BE2C (cell line): ENCODE results near the gene FXYD4.
A peak's percentile ranks its signal among the peaks of the same experiment; 100 is the strongest.
"Not testable (repeated sequence)": the region's sequence is repeated elsewhere in the genome, so short reads cannot be mapped to it uniquely, and the experiment has no call there.

Experiments
- DNase-seq: peaks from one replicate; pipeline ENCODE4 v3.0.0-alpha.2; 2020
- H3K27me3 ChIP-seq: fragments of 250-450 bp; sonication (Bioruptor Pico); 2 replicates; pipeline ENCODE4 v1.5.1; 2020; ENCODE audit warnings: mild to moderate bottlenecking
- H3K36me3 ChIP-seq: fragments of 250-450 bp; sonication (Bioruptor Pico); 2 replicates; pipeline ENCODE4 v1.5.1; 2020; ENCODE audit warnings: mild to moderate bottlenecking
- H3K4me1 ChIP-seq: fragments of 250-450 bp; sonication (Bioruptor Pico); 2 replicates; pipeline ENCODE4 v1.5.1; 2020
- H3K4me3 ChIP-seq: 2 replicates; pipeline ENCODE4 v1.5.1; 2011; ENCODE audit warnings: low read depth, low read length
- H3K9me3 ChIP-seq: fragments of 250-450 bp; sonication (Bioruptor Pico); 2 replicates; pipeline ENCODE4 v1.5.1; 2020
- TF ChIP-seq, protein P1 (sequence below): IDR thresholded peaks from 2 replicates; pipeline ENCODE4 v1.5.1; 2012; ENCODE audit warnings: mild to moderate bottlenecking, low read depth, low read length

Gene FXYD4

GRCh38 chr10:43421201-43421507 lies 49.7 kb downstream of the FXYD4 start:
- peak overlapping the region; percentile 57 for H3K4me3 ChIP-seq
- H3K27me3 ChIP-seq = no peaks in the 10 kb centered on the region
- DNase-seq = no peak
- no peaks in the 10 kb centered on the region for H3K9me3 ChIP-seq
- no peaks in the 10 kb centered on the region for H3K36me3 ChIP-seq
- H3K4me1 ChIP-seq = no peaks in the 10 kb centered on the region
- TF ChIP-seq, protein P1, sequence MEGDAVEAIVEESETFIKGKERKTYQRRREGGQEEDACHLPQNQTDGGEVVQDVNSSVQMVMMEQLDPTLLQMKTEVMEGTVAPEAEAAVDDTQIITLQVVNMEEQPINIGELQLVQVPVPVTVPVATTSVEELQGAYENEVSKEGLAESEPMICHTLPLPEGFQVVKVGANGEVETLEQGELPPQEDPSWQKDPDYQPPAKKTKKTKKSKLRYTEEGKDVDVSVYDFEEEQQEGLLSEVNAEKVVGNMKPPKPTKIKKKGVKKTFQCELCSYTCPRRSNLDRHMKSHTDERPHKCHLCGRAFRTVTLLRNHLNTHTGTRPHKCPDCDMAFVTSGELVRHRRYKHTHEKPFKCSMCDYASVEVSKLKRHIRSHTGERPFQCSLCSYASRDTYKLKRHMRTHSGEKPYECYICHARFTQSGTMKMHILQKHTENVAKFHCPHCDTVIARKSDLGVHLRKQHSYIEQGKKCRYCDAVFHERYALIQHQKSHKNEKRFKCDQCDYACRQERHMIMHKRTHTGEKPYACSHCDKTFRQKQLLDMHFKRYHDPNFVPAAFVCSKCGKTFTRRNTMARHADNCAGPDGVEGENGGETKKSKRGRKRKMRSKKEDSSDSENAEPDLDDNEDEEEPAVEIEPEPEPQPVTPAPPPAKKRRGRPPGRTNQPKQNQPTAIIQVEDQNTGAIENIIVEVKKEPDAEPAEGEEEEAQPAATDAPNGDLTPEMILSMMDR = no peak

DNA sequence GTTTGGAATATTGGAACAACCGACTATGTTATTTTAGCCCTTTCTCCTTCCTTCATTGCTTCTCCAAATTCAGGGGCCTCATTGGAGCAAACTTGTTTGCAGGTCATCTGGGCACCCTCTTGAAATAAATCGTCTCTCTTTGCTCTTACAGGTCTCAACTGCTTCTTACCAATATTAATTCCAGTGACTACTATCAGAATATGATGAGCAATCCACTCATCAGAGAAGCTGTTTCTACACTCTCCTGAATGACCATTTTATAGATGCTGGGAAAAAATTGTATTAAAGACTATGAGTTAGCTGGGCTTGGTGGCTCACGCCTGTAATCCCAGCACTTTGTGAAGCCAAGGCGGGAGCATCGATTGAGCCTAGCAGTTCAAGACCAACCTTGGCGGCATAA lies 50.1 kb downstream of the FXYD4 start:
- no peak for DNase-seq
- TF ChIP-seq, protein P1 = no peak
- H3K36me3 ChIP-seq = no peaks in the 10 kb centered on the region
- no peaks in the 10 kb centered on the region for H3K27me3 ChIP-seq
- no peaks in the 10 kb centered on the region for H3K9me3 ChIP-seq
- peak overlapping the region; percentile 57 for H3K4me3 ChIP-seq
- H3K4me1 ChIP-seq = no peaks in the 10 kb centered on the region

DNA sequence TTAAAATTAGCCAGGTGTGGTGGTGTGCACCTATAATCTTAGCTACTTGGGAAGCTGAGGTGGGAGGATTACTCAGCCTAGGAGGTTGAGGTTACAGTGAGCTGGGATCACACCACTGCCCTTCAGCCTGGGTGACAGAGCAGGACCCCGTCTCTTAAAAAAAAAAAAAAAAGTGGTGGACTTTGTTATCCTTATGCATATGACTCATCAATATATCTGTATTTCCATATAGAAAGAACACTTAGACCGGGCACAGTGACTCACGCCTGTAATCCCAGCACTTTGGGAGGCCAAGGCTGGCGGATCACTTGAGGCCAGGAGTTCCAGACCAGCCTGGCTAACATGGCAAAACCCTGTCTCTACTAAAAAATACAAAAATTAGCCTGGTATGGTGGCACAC lies 50.5 kb downstream of the FXYD4 start:
- not testable (repeated sequence) for H3K4me1 ChIP-seq, H3K36me3 ChIP-seq, H3K9me3 ChIP-seq, DNase-seq, H3K27me3 ChIP-seq, H3K4me3 ChIP-seq

DNA sequence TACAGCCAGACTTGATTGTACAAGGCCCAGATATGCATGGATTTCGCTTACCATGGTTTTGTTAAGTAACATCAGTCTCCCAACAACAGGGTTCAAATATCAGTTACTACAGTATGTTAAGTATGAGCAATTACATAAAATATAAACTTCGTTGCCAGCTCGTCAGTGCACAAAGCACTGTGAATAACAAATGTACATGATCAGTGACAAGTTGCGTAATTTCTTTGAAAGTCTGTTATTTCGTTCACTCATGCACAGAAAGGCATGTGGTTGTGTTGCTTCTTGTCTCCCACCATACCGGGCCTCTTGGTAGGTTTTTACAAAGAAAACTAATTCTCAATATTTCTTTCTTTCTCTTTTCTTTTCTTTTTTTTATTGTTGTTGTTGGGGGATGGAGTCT lies 53.0 kb downstream of the FXYD4 start:
- Histone ChIP-seq H3K4me3 (no peak overlapping the region), H3K4me1 (no peaks in the 10 kb centered on the region), H3K9me3 (no peaks in the 10 kb centered on the region), H3K36me3 (no peaks in the 10 kb centered on the region), H3K27me3 (no peaks in the 10 kb centered on the region)
- no peak for DNase-seq
- TF ChIP-seq, protein P1 = no peak
